WTC11 (cell line): Measurements from ENCODE around the gene DGLUCY.

Source experiments
- MXD4 ChIP-seq: fragments of 250-450 bp; sonication (Bioruptor Pico); IDR thresholded peaks from 2 replicates; pipeline ENCODE4 v1.8.0; 2021; ENCODE audit warnings: mild to moderate bottlenecking, moderate library complexity, borderline replicate concordance
- TF ChIP-seq, protein P1 (sequence below): sonication (generic); formaldehyde crosslinking; IDR thresholded peaks from 2 replicates; pipeline ENCODE4 v1.8.0; 2023; ENCODE audit warnings: missing genetic modification reagents

DNA sequence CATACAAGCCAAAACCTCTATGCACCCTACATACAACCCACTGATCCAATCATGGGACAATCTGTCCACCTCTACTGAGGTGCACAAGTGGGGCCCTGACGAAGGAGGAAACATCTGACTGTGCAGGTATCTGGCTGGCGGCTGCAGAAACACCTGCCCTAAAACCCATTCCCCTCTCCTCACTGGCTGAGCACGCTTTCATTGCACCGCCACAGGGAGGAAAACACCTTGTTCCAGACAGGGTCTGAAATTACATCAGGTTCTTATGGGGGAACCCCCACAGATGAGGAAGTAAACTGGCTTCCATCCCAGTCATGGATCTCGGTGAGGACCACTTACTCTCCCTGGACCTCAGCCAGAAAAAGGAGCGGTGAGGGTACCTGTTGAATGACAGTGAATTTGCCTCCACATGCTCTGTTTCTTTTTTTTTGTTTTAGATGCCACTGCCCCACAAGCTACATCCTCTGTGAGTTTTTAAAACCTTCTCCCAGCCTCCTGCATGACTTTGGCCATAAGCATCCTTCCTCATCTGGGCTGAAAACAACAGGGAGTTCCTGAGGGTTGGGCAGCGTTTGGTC lies 23.8 kb upstream of the DGLUCY start:
- no peak for TF ChIP-seq MXD4 (CRISPR knock-in tag)
- TF ChIP-seq, protein P1, sequence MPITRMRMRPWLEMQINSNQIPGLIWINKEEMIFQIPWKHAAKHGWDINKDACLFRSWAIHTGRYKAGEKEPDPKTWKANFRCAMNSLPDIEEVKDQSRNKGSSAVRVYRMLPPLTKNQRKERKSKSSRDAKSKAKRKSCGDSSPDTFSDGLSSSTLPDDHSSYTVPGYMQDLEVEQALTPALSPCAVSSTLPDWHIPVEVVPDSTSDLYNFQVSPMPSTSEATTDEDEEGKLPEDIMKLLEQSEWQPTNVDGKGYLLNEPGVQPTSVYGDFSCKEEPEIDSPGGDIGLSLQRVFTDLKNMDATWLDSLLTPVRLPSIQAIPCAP, result no peak
